HG02943 (cell line): ENCODE data around the gene NASP.

Experiments
- ATAC-seq: cut with Tn5 transposase; IDR thresholded peaks from one replicate; pipeline ENCODE4 v1.9.1; 2021; ENCODE audit warnings: mild to moderate bottlenecking, low read depth, moderate library complexity; ENCODE audit not compliant: unreplicated experiment

The NASP gene

GRCh38 chr1:45619149-45619921 lies 35.5 kb downstream of the NASP start:
- no peak for ATAC-seq

- no peak for ATAC-seq
Observed at GRCh38 chr1:45620588-45621500, 37.0 kb downstream of the NASP start.

DNA sequence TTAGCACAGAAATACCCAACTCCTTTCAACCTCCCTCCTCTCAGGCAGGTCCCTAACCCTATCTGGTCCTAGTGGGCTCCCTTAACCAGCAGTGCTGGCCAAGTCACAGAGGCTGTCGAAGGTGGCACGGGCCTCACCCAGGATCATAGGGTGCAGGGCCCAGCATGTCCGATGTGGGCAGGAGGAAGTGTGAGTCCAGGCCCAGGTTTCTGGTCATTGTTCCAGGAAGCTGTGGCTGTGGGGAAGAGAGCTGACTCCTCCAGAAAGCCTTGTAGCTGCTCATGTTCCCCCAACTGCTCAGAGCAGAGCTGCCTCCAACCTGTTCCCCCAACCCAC lies 37.6 kb downstream of the NASP start:
- no peak for ATAC-seq

DNA sequence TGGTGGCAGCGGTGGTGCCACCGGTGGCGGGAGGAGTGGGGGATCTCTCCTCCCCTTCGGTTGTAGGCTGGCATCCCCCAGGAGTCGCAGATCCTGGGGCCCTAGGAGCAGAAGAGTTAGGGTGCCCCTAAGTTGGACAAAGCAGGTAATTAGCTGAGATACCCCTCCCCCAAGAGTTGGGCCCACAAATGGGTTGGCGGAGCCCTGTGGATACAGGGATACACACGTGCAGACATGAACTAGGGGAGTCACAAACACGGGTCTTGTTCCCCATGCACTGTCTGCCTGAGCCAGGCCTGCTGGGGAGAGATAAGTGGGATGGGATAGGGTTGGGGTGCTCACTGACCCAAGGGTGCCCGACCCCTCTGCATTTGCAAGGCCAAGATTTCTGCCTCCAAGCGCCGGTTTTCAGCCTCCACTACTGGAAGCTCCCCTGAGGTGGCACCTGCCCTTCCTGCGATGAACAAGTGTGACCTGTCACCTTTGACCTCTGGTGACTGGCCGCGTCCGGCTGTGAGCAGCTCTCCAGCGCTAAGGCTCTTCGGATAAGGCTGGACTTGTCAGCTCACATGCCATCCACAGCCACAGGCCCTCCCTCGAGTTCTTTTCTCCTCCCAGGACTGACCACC lies 38.2 kb downstream of the NASP start:
- no peak for ATAC-seq

GRCh38 chr1:45622524-45623394 lies 38.9 kb downstream of the NASP start:
- no peak for ATAC-seq

GRCh38 chr1:45623972-45624371 lies 40.1 kb downstream of the NASP start, which contains the start of gene CCDC17:
Gene CCDC17 (minus strand): TSS chr1:45624054. CDS start chr1:45623909, 145 bp downstream.
- ATAC-seq, result no peak

DNA sequence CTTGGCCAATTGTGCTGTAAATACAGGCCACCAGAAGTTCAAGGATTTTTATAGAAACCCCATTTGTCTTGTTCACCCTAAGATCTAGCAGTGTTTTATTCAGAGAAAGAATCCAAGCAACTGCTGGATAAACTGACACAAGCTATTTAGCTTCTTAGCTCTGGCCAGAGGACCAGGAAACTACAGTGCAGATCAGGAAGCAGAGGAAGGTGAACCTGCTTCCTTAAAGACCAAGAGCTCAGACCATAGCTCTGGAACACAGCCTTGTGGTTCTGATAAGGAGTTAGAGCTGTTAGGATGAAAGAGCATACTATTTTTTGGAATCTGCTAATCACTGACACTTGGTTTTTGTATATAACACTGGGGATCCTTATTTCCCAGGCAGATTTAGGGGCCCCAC lies 45.2 kb downstream of the NASP start:
- ATAC-seq, result no peak

GRCh38 chr1:45630429-45630828 lies 46.6 kb downstream of the NASP start:
- ATAC-seq, result no peak

GRCh38 chr1:45635211-45635610 lies 51.4 kb downstream of the NASP start:
- ATAC-seq, result no peak

DNA sequence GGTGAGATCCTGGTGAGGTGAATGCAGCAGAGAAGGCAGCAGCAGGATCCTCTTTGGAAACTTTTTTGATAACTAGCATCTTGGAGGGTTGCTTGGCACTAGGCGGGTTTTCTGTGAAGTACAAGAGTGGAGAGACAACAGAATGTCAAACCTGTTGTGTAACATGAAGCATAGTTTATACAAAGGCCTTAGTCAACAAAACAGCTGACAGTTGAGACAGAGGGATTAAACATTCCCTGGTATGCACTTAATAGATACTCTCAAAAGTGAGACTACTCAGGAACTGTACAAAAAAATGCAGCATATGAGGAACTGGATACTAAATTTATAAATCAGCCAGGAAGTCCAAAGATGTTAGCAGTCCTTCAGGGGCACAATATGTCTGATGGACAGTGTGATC lies 56.5 kb downstream of the NASP start:
- ATAC-seq, result no peak

DNA sequence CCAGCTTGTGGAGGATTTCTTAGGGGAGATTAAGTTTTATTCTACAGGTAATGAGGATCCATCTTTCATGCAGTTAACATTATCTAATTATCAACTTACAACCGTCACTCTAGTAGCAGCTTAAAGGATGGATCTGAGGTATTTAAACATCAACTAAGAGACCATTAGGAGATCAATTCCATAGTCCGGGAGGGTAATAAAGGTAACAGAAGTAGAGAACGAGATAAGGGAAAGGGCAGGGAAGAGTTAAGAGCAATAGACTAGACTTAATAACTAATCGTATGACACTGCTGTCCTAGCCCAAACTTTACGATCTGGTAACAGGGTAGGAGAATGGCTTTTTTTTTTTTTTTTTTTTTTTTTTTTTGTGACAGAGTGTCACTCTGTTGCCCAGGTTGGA lies 59.5 kb downstream of the NASP start:
- ATAC-seq, result no peak

DNA sequence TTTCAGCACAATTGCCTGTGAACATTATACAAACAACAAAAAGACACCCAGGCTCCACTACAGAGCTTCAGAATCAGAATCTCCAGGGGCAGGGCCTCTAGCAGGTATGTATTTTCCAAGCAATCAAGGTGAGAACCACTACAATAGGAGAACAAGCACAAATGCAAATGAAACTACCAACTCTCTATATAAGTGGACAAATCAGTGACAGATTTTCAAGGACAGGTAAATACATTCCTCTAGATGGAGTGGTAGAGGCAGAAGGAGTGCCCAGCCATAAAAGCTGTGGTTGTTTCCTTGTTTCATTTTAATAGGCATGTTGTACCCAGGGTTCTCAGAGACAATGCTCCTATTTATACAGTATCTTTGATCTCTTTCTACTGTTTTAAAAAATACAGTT lies 60.1 kb downstream of the NASP start:
- ATAC-seq, result no peak

GRCh38 chr1:45644661-45645060 lies 60.8 kb downstream of the NASP start:
- no peak for ATAC-seq

- ATAC-seq, result no peak
Observed at GRCh38 chr1:45647248-45648021, 63.6 kb downstream of the NASP start.

DNA sequence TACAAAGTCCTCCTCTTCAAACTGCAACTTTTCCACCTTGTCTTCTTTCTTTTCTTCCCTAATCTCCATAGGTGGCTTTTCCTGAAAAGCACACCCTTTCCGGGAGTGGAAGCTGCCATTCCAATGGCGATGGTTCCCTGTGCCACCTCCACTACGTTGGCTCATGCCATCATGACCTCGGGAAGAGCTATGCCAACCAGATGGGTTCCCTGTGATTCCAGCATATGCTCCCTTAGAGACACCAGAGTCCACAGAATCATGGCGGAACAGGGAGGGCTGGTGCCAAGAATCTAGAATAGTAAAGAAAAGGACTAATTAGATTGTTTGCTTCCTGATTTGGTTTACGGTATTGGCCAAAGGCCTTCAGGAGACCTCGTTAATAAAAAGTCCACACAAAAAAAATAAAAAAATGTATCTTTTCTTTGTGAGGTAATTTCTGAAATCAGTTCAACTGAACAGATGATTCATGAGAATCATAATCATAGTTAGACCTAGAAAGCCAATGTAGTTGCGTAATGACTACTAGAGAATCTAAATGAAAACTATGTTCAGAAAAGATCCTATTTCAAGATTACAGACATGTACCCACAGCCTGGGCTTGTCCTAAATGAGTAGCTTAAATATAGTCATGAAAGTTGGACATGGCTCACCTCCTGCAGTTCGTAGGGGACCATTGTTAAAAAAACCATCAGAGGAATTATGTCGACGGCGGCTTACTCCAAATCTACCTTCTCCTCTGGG lies 70.9 kb downstream of the NASP start:
- ATAC-seq, result no peak

- no peak for ATAC-seq
Observed at GRCh38 chr1:45656573-45657226, 72.9 kb downstream of the NASP start.

DNA sequence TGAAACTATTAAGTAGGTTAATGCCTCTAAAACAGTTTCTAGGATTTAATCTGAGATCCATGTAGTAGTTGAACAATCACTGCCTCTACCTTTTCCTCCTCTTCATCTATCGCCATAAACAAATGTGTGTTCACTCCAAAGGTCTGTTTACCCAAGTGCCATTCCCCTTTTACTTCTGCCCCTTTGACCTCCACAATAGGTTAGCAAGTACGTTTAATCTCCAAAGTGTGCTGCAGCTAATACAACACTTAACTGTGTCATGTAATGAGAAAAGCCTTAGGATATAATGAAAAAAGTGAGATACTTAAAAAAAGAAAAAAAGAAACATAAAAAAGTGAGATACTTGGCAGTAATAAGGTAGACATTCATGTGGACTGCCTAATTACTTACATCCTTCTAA lies 74.3 kb downstream of the NASP start:
- ATAC-seq, result no peak

GRCh38 chr1:45659222-45659621 lies 75.4 kb downstream of the NASP start:
- no peak for ATAC-seq
